GM21526 (cell line): ENCODE measurements around the gene MAPK1IP1L.
"Not testable (repeated sequence)": the region's sequence is repeated elsewhere in the genome, so short reads cannot be mapped to it uniquely, and the experiment has no call there.

ENCODE experiments used
- ATAC-seq: cut with Tn5 transposase; IDR thresholded peaks from one replicate; pipeline ENCODE4 v1.9.1; 2021; ENCODE audit warnings: moderate library complexity; ENCODE audit not compliant: unreplicated experiment, low FRiP score

The MAPK1IP1L gene

GRCh38 chr14:55053500-55053899 is 2.1 kb downstream of the MAPK1IP1L start:
- ATAC-seq = no peak

DNA sequence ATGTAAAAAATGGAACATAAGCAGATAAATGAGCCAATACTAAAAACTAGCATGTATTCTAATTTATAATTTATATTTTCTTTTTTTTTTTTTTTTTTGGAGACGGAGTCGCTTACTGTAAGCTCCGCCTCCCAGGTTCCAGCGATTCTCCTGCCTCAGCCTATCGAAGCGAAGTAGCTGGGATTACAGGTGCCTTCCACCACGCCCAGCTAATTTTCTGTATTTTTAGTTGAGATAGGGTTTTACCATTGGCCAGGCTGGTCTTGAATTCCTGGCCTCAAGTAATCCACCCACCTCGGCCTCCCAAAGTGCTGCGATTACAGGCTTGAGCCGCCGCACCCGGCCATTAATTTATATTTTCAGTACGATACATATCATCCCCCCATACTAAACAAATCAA is 2.7 kb downstream of the MAPK1IP1L start:
- no peak for ATAC-seq

DNA sequence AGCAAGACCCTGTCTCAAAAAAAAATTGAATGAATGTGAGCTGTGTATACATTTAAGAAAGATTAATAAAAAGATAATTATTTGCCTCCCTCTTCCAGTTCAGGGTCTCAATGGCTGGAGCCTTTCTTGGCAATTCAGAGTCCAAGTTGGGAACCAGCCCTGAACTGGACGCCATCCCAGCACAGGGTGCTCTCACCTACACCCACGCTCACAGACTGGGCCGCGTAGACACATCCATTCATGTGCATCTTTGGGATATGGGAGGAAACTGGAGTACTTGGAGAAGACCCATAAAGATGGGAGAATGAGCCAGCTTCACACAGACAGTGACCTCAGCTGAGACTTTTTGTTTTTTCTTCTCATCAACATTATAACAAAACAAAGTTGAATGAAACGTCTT is 6.5 kb downstream of the MAPK1IP1L start:
- no peak for ATAC-seq

DNA sequence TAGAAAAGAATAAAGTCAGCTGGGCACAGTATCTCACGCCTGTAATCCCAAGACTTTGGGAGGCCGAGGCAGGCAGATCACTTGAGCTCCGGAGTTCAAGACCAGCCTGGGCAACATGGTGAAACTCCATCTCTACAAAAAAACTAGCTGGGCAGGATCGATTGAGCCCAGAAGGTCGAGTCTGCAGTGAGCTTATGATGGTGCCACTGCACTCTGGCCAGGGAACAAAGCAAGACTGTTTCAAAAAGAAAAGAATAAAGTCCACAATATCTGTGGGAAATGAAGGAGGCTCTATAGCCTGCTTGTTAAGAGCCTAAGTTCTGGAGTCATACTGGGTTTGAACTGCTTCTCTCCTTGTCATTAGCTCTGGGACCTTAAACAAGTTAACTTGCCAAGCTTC is 7.9 kb downstream of the MAPK1IP1L start:
- no peak for ATAC-seq

- ATAC-seq = no peak
These were observed 11.3 kb downstream of the MAPK1IP1L start for GRCh38 chr14:55062517-55063351.

GRCh38 chr14:55064896-55065295 is 13.4 kb downstream of the MAPK1IP1L start:
- not testable (repeated sequence) for ATAC-seq

- ATAC-seq = no peak
These were observed 14.0 kb downstream of the MAPK1IP1L start for GRCh38 chr14:55065411-55065810.

DNA sequence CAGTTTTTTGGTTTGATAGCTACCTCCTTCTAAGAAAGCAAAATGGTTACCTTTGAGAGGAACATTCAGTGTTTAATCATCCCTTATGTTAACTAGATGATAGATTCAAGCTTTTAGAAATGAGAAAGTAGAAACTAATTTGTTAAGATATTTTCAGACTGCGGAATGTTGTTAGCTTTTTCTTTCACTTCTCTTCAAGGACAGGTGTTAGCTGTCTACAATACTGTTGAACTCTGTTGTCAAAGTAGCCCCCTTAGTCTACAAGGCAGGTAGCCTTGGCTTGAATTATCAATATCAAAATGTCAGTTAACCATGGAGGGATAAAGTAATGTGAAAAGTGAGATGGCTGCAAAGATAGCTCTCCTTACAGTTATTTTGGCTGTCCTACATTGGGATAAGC is 14.8 kb downstream of the MAPK1IP1L start:
- ATAC-seq = no peak

DNA sequence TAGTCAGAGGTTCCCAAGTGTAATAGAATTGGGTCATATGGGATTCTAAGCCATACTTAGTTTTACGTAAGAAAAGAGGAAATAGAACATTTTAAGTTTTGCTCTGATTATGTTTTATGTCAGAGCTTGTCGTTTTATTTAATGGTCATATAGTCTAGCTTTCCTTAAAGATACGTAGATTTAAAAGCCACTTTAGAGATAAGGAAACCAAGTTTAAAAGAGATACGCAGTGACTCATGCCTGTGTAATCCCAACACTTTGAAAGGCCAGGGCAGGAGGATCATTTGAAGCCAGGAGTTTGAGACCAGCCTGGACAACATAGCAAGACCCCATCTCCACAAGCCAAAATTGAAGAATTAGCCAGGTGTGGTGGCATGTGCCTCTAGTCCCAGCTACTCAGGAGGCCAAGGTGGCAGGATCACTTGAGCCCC is 19.5 kb downstream of the MAPK1IP1L start:
- ATAC-seq = no peak

DNA sequence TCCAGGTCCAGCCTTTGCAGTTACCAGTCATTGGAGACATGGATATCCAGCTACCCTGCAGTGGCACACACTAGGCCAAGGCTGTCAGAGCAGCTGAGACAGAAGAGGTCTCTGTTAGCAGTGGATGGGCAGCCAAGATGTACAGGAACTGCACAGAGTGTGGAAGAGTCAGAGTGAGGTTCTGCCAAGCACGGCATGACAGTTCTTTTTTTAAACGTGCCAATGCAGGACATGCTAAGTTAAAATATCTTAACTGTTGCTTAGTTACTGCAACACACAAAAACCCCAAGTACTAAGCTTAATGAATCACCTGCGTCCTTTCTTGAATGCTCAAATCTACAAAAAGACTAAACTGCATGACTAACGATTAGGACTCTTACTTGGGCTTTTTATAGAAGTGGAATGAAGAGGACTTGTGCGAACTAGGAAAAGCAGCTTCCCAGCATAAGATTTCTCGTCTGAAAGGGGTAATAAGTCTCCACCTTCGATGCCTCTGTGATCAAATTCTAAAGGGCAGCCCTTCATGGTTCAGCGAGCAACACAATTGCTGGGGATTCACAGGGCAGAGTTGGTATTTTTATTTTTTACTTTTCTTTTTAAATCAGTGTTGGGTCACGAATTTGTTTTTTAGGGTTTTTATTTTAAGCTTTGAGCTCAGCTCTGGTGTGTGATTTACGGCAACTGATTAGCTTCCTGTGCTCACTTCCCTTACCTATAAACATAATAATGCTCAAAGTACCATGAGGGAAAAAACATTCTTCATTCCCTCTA is 20.6 kb downstream of the MAPK1IP1L start:
- ATAC-seq = peak; percentile 45

DNA sequence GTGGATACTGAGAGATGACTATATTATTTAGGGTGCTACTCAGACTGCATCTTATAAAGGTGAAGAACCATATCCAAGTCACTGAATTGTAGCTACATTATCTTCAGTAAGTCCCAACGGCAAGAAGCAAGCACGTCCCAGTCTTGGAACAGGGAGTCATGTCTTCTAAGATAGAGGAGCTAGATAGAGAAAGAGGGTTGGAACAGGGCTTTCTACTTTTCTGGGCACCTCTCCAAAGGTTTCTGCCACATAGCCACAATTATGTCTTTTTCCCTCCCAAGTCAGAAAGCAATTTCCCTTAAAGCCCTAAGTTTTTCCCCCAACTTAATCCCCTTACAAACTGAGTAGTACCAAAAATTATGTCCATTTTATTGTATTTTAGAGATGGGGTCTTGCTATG is 22.4 kb downstream of the MAPK1IP1L start:
- no peak for ATAC-seq

- ATAC-seq = no peak
These were observed 23.2 kb downstream of the MAPK1IP1L start for GRCh38 chr14:55074662-55075061.

GRCh38 chr14:55075628-55076175 is 24.3 kb downstream of the MAPK1IP1L start:
- no peak for ATAC-seq

DNA sequence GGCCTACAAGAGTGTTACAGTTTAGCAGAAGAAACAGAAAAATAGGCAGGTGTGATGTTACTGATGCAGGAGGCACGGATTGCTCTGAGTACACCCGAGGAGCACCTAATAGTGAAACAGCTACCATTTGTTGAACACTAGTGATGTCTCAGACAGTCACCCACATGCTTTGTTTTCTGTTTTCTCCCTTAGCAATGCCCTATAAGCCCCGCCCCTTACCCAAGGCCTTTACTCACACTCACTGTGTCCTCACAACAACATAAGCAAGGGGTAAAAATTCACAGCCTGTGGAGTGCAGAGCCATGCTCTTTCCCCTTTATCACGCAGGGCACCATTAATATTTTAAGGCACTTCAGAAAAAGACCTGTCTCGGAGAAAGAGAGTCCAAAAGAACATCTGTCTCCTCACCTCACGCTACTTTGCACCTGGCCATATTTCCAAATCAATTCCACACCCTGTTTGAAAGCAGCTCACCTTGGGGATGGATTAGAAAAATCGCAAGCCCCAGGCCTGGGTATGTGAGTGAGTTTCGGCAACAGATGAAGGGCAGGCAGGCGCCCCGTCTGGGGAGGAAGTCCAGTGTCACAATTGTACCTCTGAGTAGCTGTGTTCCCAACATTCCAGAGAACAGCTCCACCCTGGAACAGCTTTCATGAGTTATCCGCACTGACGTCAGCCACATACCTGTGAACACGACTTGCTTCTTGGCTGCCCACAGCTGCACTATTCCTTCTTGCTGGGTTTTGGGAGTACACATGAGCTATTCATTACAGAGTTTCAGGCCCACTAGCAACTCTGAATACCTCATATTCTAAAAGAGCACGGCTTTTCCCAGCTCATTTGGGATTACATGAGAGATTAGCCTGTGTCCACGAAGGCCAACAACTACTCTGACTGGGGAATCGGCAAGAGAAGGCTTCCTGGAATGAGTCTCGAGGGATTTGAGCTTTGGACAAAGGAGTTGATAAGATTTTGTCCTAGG is 26.0 kb downstream of the MAPK1IP1L start:
- ATAC-seq = peak; percentile 40

DNA sequence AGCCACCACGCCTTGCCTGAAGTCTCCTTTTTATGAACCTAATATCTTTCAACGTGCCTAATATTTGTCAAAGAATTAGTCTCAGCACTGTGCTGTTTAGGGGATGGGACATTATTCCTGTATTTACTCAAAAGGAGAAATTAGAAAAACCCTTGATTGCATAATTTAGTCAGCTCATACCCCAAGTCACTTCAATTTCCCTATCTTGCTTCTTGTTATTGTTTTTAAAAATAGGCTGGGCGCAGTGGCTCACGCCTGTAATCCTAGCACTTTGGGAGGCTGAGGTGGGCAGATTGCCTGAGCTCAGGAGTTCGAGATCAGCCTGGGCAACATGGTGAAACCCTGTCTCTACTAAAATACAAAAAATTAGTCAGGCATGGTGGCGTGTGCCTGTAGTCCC is 28.5 kb downstream of the MAPK1IP1L start:
- ATAC-seq = not testable (repeated sequence)

DNA sequence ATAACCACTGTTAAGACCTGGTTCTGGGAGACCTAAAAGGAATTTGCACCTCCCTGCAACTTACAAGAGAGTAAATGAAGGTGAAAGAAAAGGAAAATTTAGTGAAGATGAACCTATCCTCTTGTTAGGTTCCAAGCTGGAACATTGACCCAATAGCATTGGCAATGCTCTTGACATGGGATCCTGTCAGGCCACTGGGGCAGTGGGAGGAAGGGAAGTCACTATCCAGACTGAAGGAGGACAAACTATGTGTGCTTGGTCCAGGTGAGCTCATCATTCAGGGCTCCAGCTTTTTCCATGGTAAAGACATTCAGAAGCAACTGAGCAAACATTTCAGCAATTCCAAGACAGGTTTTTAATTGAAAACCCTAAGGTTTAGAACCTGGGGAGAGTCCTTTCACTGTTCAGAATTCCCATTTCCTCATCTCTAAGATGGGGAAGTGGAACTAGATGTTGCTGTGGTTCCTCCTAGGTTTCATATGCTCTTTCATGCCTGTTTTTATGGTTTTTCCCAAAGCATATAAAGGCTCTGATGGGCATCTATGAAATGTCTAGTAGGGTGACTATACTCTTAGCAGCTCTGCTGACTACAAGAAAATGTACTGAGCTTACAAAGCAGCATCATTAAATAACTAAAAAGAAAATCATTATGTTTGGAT is 33.1 kb downstream of the MAPK1IP1L start:
- no peak for ATAC-seq

- no peak for ATAC-seq
These were observed 33.7 kb downstream of the MAPK1IP1L start for GRCh38 chr14:55085060-55085660.

- no peak for ATAC-seq
These were observed 35.5 kb downstream of the MAPK1IP1L start for GRCh38 chr14:55086938-55087337.

GRCh38 chr14:55088356-55088755 is 36.9 kb downstream of the MAPK1IP1L start:
- ATAC-seq = no peak
